Thyroid gland (tissue), 4 donors: ENCODE measurements around the gene BCAS3. TPM values are rescaled to one million over a fixed set of nuclear protein-coding genes. Genes with fewer than 3 reads are reported as not detected.

Experiments used
- DNase-seq, 2 donors: peaks; one replicate each; pipeline ENCODE4 v3.0.0-alpha.2; 2019
- H3K27ac ChIP-seq, 3 donors: fragments of 200-600 bp; sonication (generic); 1 replicate in 2 of 3; 2 replicates in 1 of 3; pipeline ENCODE4 v1.5.1; 2016 to 2019; ENCODE audit warnings: mild to moderate bottlenecking in 1 of 3, moderate library complexity in 1 of 3
- H3K27me3 ChIP-seq: fragments of 200-600 bp; sonication (generic); one replicate; pipeline ENCODE4 v1.5.1; 2019
- H3K36me3 ChIP-seq, 2 donors: fragments of 200-600 bp; sonication (generic); one replicate each; pipeline ENCODE4 v1.5.1; 2016 to 2019
- H3K4me1 ChIP-seq, 2 donors: fragments of 200-600 bp; sonication (generic); one replicate each; pipeline ENCODE4 v1.5.1; 2017 to 2019
- H3K4me3 ChIP-seq, 3 donors: fragments of 200-600 bp; sonication (generic); replicated peaks in 1 of 3; 1 replicate in 2 of 3; 2 replicates in 1 of 3; pipeline ENCODE4 v1.5.1; 2016; ENCODE audit warnings: mild to moderate bottlenecking in 1 of 3
- H3K9me3 ChIP-seq: fragments of 200-600 bp; sonication (generic); one replicate; pipeline ENCODE4 v1.5.1; 2017
- CTCF ChIP-seq, 6 experiments: fragments of 200-600 bp in 3 of 6; fragments of 450-650 bp in 3 of 6; sonication (generic) in 3 of 6; IDR thresholded peaks; one replicate each; pipeline ENCODE4 v1.5.1; 2016 to 2019; ENCODE audit warnings: antibody characterized with exemption in 6 of 6, mild to moderate bottlenecking in 2 of 6, inconsistent platforms in 1 of 6, moderate library complexity in 1 of 6
- POLR2A ChIP-seq, 2 donors: fragments of 450-650 bp; IDR thresholded peaks; one replicate each; pipeline ENCODE4 v1.6.1; 2017; ENCODE audit warnings: antibody characterized with exemption in 2 of 2, mild to moderate bottlenecking in 2 of 2, moderate library complexity in 1 of 2
- WGBS, 2 donors: methylation state at CpG; one replicate each; pipeline ENCODE4 v1.1.5; 2017; 5-methylcytosine and 5-hydroxymethylcytosine counted together
- intact Hi-C: fragments of 100-400 bp; cut with DNase I; formaldehyde crosslinking; loops from one replicate; pipeline ENCODE4 v1.15.1; 2023
- total RNA-seq, 4 donors: library from RNA; depleted of rRNA; stranded (reverse); fragments of >200 nt; gene quantifications; one replicate each; pipeline ENCODE4 v1.2.3, GENCODE V29; 2016

The BCAS3 gene
- total RNA-seq, 4 donors from 2014 or later = 41.8 to 78.7 (median 51.6) TPM

GRCh38 chr17:61134551-61135235 lies 457.0 kb downstream of the BCAS3 start:
- no peaks in the 10 kb centered on the region for H3K9me3 ChIP-seq
- no peaks in the 10 kb centered on the region for H3K36me3 ChIP-seq
- intact Hi-C loops = no loop called here
- no peak for DNase-seq
- peaks cover 5 to 9% of the 10 kb centered on the region in 2 donors for H3K4me1 ChIP-seq
- H3K27me3 ChIP-seq = no peaks in the 10 kb centered on the region
- H3K27ac ChIP-seq = no peak overlapping the region
- 89 to 93% methylated on average over 6 of the region's 6 CpGs for whole genome bisulfite sequencing, 2 donors
- H3K4me3 ChIP-seq = no peak overlapping the region
- TF ChIP-seq CTCF (IDR thresholded peaks at IDR 0.05) (no peak), POLR2A (IDR thresholded peaks at IDR 0.05) (no peak)

- 90 to 92% methylated on average over 14 of the region's 14 CpGs for WGBS, 2 donors
- Histone ChIP-seq H3K4me3 (no peak overlapping the region), H3K27me3 (no peaks in the 10 kb centered on the region), H3K36me3 (no peaks in the 10 kb centered on the region), H3K27ac (no peak overlapping the region), H3K4me1 (peaks cover 5 to 9% of the 10 kb centered on the region in 2 donors), H3K9me3 (no peaks in the 10 kb centered on the region)
- DNase-seq = no peak
- TF ChIP-seq CTCF (IDR thresholded peaks at IDR 0.05) = no peak
- intact Hi-C loops = no loop called here
These were observed 458.1 kb downstream of the BCAS3 start for GRCh38 chr17:61135782-61136181.

- no peak overlapping the region for H3K4me3 ChIP-seq
- DNase-seq = no peak
These were observed 458.6 kb downstream of the BCAS3 start for GRCh38 chr17:61136296-61136695.

GRCh38 chr17:61139219-61139618 lies 461.6 kb downstream of the BCAS3 start:
- Histone ChIP-seq H3K9me3 (no peaks in the 10 kb centered on the region), H3K27ac (no peak overlapping the region), H3K27me3 (no peaks in the 10 kb centered on the region), H3K36me3 (no peaks in the 10 kb centered on the region), H3K4me3 (no peak overlapping the region), H3K4me1 (peaks cover 10 to 16% of the 10 kb centered on the region in 2 donors)
- TF ChIP-seq CTCF (IDR thresholded peaks at IDR 0.05) (no peak), POLR2A (IDR thresholded peaks at IDR 0.05) (no peak)
- no peak for DNase-seq
- 72 to 77% methylated on average over 4 of the region's 4 CpGs for WGBS, 2 donors
- intact Hi-C loops = no loop called here

More at GRCh38 chr17:61136296-61136695, 458.6 kb downstream of the BCAS3 start:
- no peaks in the 10 kb centered on the region for H3K27me3 ChIP-seq
- H3K4me1 ChIP-seq = peaks cover 5 to 9% of the 10 kb centered on the region in 2 donors
- TF ChIP-seq CTCF (IDR thresholded peaks at IDR 0.05) (no peak), POLR2A (IDR thresholded peaks at IDR 0.05) (no peak)
- WGBS, 2 donors = 96 to 98% methylated on average over 7 of the region's 7 CpGs
- no peak overlapping the region for H3K27ac ChIP-seq
- no peaks in the 10 kb centered on the region for H3K36me3 ChIP-seq
- intact Hi-C loops = no loop called here
- no peaks in the 10 kb centered on the region for H3K9me3 ChIP-seq

GRCh38 chr17:61140081-61140786 lies 462.6 kb downstream of the BCAS3 start:
- Histone ChIP-seq H3K27ac (no peak overlapping the region), H3K27me3 (no peaks in the 10 kb centered on the region), H3K4me1 (peaks cover 16 to 26% of the 10 kb centered on the region in 2 donors), H3K36me3 (no peaks in the 10 kb centered on the region), H3K4me3 (no peak overlapping the region), H3K9me3 (no peaks in the 10 kb centered on the region)
- DNase-seq = no peak
- intact Hi-C loops = no loop called here
- TF ChIP-seq CTCF (IDR thresholded peaks at IDR 0.05) (no peak), POLR2A (IDR thresholded peaks at IDR 0.05) (no peak)
- 96% methylated on average over 3 of the region's 3 CpGs for WGBS, 2 donors
